GM18907 (cell line): ENCODE measurements around the gene SERPINB1.
A peak's percentile ranks its signal among the peaks of the same experiment; 100 is the strongest.

Experiments used
- ATAC-seq: cut with Tn5 transposase; IDR thresholded peaks from one replicate; pipeline ENCODE4 v1.9.1; 2021; ENCODE audit warnings: mild to moderate bottlenecking, moderate library complexity; ENCODE audit not compliant: unreplicated experiment

SERPINB1 gene

DNA sequence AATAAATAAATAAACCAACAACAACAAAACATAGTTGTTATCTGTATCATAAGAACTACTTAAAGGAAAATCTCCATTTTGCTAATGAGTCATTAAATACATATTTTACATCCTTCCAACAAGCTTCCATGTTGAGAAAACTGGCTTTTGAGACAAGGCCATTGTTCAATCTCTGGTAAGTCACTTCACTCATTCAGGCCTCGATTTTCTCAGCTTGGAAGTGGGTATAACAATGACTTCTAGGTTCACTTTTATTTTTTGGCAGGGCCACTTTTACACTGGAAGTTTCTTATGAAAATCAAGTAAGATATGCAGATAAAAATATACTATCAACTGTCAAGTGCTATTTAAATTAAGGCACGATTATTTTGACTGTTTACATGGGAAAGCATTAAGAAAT lies 46.5 kb downstream of the SERPINB1 start:
- ATAC-seq, result no peak

DNA sequence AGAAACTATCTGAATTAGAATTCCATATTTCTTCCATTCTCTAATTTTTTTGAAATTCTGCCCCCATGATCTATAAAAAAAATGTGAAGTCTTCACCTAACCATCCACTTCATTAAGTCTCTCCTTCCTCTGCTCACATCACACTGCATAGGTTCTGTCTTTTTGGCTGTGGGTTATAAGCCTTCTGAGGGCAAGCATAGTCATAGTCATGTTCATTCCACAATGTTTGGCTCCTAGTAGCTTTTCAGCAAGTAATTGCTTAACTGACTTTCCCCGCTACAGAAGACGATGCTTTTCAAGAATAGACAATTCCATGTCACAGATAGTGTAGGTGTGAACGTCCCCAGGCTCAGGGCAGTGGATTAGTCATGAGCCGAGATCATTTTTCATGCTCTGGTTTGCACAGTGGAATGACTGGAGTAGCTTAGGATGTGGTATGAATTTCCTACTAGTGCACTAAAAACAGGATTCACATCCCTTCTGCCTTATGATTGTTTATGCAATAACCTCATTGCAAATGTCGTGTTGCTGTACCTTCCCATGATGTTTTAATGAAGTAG lies 47.4 kb downstream of the SERPINB1 start:
- no peak for ATAC-seq

DNA sequence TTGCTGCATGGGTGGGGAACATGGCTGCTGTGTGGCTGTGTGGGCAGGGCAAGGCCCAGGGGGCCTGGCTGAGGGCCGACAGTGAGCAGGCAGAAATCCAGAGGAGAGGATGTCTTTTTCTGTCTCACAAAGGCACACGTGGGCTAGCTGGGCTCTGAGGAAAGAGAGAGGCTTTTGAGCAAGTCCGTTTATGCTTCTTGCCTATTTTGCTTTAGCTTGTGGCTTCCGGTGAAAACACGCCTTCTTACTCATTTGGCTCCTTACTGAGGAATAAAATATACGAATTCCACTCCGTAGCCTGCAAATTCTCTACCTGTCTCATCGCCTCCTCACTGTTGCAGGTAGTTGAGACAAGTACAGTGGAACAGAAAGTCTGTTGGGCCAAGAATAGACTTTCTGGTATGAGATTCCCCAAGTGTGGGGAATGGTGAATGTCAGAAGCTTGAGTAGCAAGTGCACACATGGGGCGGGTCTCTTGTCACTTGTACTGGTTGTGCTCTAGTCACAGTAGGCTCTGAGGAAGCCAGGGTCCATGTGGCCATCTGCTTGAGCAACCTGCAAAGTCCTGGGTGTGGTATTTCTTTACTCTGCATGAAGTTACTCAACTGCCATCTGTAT lies 48.0 kb downstream of the SERPINB1 start:
- no peak for ATAC-seq

DNA sequence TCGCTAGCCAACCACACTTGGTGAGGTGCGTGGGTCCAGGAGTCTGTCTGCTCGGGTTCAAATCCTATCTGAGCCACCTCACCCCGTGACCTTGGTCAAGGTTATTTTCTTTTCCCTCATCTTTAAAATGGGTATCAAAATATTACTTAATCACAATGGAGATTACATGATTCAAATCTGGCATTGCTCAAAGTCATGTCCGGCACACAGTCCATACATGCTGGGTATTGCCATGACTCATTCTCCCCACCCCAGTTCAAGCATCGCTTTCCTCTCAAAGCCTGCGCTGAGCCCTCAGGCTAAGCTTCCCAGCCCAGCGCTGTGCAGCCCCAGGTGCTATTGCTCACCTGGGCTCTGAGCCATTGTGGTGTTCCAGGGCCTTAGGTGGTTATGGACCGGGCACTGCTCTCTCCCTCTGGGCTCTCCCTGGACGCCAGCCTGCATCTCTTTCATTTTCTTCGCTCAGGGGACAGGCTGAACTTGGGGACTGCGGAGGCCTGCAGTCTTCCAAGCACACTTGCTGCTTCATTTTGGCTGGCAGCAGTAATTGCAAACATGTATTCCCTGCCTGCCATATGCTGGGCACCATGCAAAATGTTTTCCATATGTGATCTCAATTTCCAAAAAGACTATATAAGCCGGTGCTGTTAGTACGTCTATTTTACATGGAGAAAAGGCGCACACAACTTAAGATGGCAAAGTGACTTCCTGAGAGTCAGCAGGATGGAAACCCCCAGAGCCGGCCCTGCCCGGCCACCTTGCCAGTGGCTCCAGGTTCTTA lies 49.1 kb downstream of the SERPINB1 start:
- no peak for ATAC-seq

DNA sequence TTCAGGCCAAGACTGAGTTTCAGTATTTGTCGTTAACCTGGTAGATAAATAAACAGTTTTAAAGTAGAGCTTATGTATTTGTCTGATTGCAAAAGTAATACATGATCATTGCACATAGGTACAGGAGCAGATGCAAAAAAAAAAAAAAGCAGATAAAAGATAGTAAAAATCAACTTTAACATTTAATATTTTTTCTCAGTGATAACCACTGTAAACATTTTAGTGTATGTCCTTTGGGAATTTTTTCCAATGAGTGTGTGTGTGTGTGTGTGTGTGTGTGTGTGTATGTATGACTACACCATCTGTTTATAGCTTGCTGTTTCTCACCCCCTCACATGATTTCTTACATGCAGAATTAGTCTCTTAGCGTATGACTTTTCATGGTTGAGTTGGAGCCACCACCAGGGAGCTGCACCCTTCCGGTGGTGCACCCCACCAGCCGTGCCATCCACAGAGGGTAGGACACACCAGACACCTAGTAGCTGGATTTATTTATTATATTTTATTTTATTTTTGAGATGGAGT lies 50.2 kb downstream of the SERPINB1 start:
- ATAC-seq, result no peak

DNA sequence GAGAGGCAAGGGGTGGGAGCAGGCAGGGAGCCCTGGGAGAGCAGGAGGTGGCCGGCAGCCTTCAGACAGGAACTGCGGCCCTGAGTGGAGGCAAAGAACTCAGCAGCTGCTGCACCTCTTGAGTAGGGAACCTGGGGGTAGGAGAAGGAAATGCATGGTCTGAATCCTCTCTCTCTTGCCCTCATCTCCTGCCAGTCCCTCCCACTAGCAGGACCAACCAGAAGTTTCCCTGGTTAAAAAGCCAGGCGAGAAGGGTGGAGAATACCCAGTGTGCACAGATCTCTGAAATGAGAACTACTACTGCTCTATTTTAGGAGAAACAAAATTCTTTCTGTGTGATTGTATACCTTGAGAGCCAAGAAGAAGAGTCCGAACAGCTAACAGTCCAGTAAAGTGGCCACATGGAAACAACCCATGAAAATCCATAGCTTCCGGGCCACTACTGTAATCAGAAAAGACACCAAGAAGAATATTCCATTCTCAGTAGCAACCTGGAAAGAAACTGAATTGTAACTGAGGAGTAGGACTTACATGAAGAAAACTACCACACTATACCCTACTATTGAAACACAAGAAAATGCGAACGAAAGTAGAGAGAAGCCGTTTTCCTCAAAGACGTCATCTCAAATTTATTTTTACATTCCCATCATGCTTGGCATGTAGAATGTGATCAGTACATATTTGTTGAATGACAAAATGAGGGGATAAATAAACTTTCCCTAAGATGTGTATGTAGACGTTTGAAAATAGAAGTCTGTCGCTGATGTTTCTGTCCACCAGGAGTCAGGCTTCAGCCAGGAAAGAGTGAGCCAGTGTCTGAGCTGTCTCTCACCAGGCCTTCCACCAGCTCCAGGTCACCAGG lies 50.8 kb downstream of the SERPINB1 start:
- peak; percentile 74 for ATAC-seq

DNA sequence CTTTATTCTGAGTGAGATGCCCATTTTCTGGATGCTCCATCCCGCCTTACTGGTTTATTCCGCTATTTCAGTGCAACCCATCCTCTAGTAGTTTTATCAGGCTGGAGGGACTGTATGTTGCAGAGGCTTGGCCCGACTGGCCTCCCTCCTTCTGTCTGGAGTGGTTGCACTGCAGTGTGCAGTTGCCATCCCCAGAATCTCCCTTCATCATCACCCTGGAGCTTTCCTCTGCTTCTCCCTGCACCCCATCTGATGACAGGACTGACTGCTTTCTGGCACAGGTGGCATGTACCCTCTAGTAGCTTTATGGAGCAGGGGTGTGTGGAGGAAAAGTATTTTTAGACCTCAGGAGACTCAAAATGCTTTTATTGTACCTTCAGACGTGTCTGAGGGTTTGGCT lies 55.4 kb downstream of the SERPINB1 start:
- no peak for ATAC-seq

DNA sequence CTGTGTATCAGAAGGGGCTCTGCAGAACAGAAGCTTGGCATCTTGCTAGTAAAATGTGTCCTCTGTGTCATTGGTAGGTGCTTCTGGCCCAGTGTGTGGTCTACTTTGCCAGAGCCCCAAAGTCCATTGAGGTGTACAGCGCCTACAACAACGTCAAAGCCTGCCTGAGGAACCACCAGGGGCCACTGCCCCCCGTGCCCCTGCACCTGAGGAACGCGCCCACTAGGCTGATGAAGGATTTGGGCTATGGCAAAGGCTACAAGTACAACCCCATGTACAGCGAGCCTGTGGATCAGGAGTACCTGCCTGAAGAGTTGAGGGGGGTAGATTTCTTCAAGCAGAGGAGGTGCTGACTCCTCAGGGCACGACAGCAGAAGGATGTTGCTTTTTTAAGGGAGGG lies 56.7 kb downstream of the SERPINB1 start:
- ATAC-seq, result no peak

DNA sequence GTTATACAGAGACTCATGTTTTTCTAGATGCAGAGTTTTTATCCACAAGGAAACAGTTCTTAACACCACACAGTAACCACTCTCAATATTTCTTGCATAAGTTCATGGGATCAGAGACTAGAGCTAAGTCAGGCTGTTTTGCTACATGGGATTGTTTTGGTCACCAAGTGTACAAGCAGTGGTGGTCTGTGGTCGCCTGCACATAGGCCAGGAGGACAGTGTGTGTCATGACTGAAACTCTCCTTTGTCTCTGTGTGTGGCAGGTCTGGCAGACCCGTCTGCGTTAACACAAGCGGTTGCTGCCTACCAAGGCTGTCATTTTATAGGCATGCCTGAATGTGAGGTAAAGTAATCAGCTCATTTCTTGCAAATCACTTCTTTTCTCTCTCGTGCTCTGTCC lies 57.6 kb downstream of the SERPINB1 start:
- no peak for ATAC-seq

DNA sequence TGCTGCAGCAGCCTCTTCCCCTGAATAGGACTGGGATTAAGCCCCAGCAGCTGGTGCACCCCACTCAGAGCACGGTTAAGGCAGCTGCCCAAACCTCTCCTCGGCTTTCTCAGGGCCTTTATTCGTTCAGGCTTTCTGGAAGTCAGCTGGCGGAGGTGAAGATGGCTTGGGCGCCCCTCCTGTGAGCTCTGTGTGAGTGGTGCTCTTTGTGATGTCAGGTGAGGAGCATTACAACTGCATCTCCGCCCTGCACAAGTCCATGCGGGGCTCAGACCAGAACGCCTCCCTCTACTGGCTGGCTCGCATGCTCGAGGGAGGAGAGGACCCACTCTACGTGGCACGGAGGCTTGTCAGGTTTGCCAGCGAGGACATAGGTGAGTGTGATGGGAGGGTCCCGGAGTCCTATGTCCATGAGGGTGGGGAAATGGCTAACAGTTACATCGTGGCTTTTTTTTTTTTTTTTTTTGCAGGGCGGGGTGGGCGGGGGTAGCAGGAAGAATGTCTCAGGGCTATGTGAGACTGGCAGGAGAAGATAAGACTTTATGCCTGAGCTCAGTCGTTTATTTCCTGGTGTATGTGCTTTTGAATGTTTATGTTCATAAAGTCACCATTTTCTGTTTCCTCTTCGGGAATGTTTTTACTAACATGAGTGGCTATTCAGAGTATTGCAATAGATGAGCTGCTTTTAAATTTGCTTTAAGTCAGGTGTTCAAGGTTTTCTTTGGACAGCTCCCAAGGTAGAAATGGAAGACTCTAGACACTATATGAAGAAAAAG lies 58.3 kb downstream of the SERPINB1 start:
- ATAC-seq, result no peak

DNA sequence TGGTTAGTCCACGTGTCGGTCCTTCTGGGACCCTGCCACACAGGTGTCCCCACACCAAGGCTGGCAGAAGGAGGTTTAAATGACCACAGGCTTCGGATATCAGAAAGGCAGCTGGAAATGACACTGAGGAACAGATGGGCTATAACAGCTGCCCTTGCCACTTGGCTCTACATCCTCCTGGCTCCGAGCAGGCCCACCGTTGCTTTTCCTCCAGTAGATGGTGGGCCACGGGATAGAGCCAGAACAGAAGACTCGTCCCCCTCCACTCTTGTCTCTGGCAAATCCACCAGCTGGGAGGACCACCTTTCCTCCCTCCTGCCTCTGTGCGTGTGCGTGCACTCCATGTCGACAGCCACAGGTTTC lies 58.9 kb downstream of the SERPINB1 start:
- ATAC-seq, result no peak

DNA sequence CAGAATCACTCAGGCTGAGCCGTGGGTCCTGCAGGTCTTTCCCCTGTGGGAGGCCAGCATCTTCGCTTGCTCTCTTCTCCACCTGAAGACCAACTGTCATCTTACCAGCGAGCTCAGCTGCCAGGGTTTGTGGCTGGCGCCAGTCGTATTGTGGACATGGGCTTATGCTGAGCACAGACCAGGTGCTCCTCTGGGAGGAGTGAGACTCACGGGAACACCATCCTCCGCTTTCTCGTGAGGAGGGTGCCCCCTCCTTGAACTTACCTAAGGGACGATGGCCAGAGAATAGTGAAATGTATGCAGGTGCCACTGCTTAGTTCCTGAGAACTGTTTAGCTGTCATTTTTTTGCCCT lies 59.3 kb downstream of the SERPINB1 start:
- ATAC-seq, result no peak
